ENCODE measurements around the gene SYNJ2. TPM values are rescaled to one million over a fixed set of nuclear protein-coding genes. Genes with fewer than 3 reads are reported as not detected.

The SYNJ2 gene
- total RNA-seq, 1 experiment from 2014 or later, result 24.5 TPM

DNA sequence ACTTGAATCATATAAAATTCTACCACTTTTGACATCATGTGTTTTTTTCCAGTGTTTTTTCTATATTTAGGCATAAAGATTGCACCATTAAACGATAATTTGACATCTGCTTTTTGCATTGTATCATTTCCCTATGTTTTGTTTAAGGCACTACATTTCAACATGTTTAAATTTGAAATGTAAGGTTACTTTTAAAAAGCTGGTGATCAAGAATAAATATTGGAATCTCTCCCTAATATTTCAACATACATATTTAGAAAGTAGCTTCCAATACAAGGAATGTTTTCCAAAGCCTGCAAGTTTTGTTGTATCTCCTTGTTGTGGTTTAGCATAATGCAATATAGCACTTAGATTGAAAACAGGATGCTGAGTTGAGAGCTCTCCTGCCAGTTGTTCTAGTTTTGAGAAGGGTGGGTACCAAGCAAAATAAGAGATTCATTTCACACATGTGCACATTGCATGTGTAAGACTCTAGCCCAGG is 76.5 kb downstream of the SYNJ2 start:
- Histone ChIP-seq H3K23ac (ENCODE audit: insufficient read length, low read depth, low read length) (no peak overlapping the region), H3K79me1 (ENCODE audit: insufficient read depth, low read depth, low read length, poor library complexity, severe bottlenecking) (no peaks in the 10 kb centered on the region), H4K8ac (replicated peaks; ENCODE audit: insufficient read length, low read depth, low read length) (no peak overlapping the region), H3K18ac (ENCODE audit: insufficient read length, low read depth, low read length) (no peak overlapping the region), H3K14ac (ENCODE audit: insufficient read depth, low read length) (no peak overlapping the region), H3K56ac (ENCODE audit: insufficient read length, low read depth, low read length) (no peak overlapping the region), H4K20me1 (ENCODE audit: control insufficient read depth, insufficient read depth, insufficient read length) (no peaks in the 10 kb centered on the region), H3K23me2 (ENCODE audit: insufficient read length, low read depth, low read length, poor library complexity, severe bottlenecking) (no peaks in the 10 kb centered on the region), H3K27me3 (ENCODE audit: insufficient read depth, low read length) (no peaks in the 10 kb centered on the region), H3K4me2 (ENCODE audit: insufficient read depth, insufficient read length, low read length) (no peak overlapping the region), H2BK5ac (ENCODE audit: insufficient read length, low read length) (no peak overlapping the region), H3T11ph (ENCODE audit: low read length) (no peak overlapping the region), H4K91ac (ENCODE audit: insufficient read length, low read depth, low read length) (no peak overlapping the region), H3K79me2 (ENCODE audit: insufficient read depth, low read length) (no peaks in the 10 kb centered on the region), H3K9me3 (ENCODE audit: control insufficient read depth, low read depth, low read length) (no peaks in the 10 kb centered on the region), H2BK12ac (ENCODE audit: insufficient read length, low read depth, low read length) (no peak overlapping the region), H3K4me1 (ENCODE audit: insufficient read depth, low read length) (no peaks in the 10 kb centered on the region), H3K27ac (ENCODE audit: insufficient read length, low read depth, low read length) (no peak overlapping the region), H2AFZ (ENCODE audit: low read length) (no peak overlapping the region), H3K4ac (ENCODE audit: low read depth, low read length) (no peak overlapping the region), H2BK20ac (ENCODE audit: low read depth, low read length, poor library complexity, severe bottlenecking) (no peak overlapping the region), H2BK15ac (ENCODE audit: low read depth, low read length) (no peak overlapping the region), H2BK120ac (ENCODE audit: low read depth, low read length, poor library complexity, severe bottlenecking) (no peak overlapping the region), H4K5ac (ENCODE audit: insufficient read length, low read depth, low read length) (no peak overlapping the region), H3K9ac (ENCODE audit: extremely low read depth, insufficient read length, low read length) (no peak overlapping the region), H2AK5ac (ENCODE audit: insufficient read length, low read length) (no peak overlapping the region)
- H3K27me3 Mint-ChIP-seq (ENCODE audit: low read depth), result no peaks in the 10 kb centered on the region
- peaks cover 5 to 6% of the 10 kb centered on the region in 2 experiments; a peak in 3 of 4 replicates for H3K4me1 Mint-ChIP-seq
- H3K36me3 Mint-ChIP-seq (ENCODE audit: insufficient read depth in 1 of 3, low read depth in 3 of 3), result peaks cover 0 to 8% (median 7%) of the 10 kb centered on the region in 3 experiments; a peak in 4 of 7 replicates
- no peak for DNase-seq
- no peak overlapping the region for H3K27ac Mint-ChIP-seq
- no CpG with 5 or more reads among the region's 1 CpG for WGBS (ENCODE audit: extremely low coverage, insufficient read length, low lambda C conversion rate)
- H3K9me3 Mint-ChIP-seq, result no peaks in the 10 kb centered on the region
- no peak for TF ChIP-seq CTCF (conservative IDR thresholded peaks at IDR 0.05)
- H3K4me3 Mint-ChIP-seq, result no peak overlapping the region
